ENCODE data around the gene PAK5. TPM values are rescaled to one million over a fixed set of nuclear protein-coding genes. Genes with fewer than 3 reads are reported as not detected.

PAK5 gene
- total and polyA plus RNA-seq, 9 of the 15 experiments (the other 6 are each of a cell fraction or from before 2014, with no cell fraction given) = not detected

- H3K9me1 ChIP-seq (ENCODE audit: control insufficient read depth, insufficient read depth, low read length) = no peaks in the 10 kb centered on the region
- no TSS peak for BruUV-seq (replicated peaks)
- ATAC-seq (no peak), DNase-seq (ENCODE audit: extremely low read depth in 1 of 4, low spot score in 3 of 4) (no peak), FAIRE-seq (no peak)
- H3K27ac ChIP-seq (ENCODE audit: extremely low read depth, low read depth, low read length) = no peak overlapping the region
- in situ Hi-C loops (cut with MboI) = no loop called here
- no peak overlapping the region for H3K4me2 ChIP-seq (ENCODE audit: insufficient read depth, low read length)
- no peak overlapping the region for H2AFZ ChIP-seq (ENCODE audit: low read depth, low read length)
- H3K79me2 ChIP-seq (ENCODE audit: control insufficient read depth, insufficient read depth, low read length) = no peaks in the 10 kb centered on the region
- intact Hi-C loops (cut with micrococcal nuclease) = no loop called here
- no peak overlapping the region for H3K4me3 ChIP-seq
- H3K9ac ChIP-seq (ENCODE audit: insufficient read depth in 1 of 2, low read depth in 2 of 2, low read length in 2 of 2) = no peak overlapping the region
- no peaks in the 10 kb centered on the region for H3K36me3 ChIP-seq (ENCODE audit: control insufficient read depth, insufficient read depth, low read length)
- no peaks in the 10 kb centered on the region for H3K9me3 ChIP-seq (replicated peaks; ENCODE audit: control insufficient read depth, insufficient read depth, low read depth, low read length)
- no peaks in the 10 kb centered on the region for H4K20me1 ChIP-seq (replicated peaks; ENCODE audit: control insufficient read depth, insufficient read depth, low read length)
- POLR2A ChIA-PET = interaction anchor here (0.7 to 1.3 kb wide), 2 partner anchors 16 to 484 kb away, joined by 3 read pairs; no protein-coding TSS in a partner anchor
- CTCF ChIA-PET (ENCODE audit: low intra/inter-chr PET ratio) = no interaction called here
- H3K4me1 ChIP-seq (replicated peaks in 1 of 2; ENCODE audit: control insufficient read depth in 2 of 2, insufficient read depth in 2 of 2, low read length in 2 of 2) = no peaks in the 10 kb centered on the region
- no peaks in the 10 kb centered on the region; a peak in 1 of 5 replicates for H3K27me3 ChIP-seq (ENCODE audit: control insufficient read depth in 2 of 2, insufficient read depth in 2 of 2, low read length in 2 of 2)
- WGBS (ENCODE audit: insufficient coverage, low coverage, missing lambda C conversion rate) = 14% methylated on average over 15 of the region's 38 CpGs
- no peak for TF ChIP-seq U2AF2 (optimal IDR thresholded peaks at IDR 0.05; ENCODE audit: low read depth, low read length)
- no peak for TF ChIP-seq ZFP30 (CRISPR knock-in tag; IDR thresholded peaks at IDR 0.05; ENCODE audit: borderline replicate concordance)
- TF ChIP-seq SRF (CRISPR knock-in tag; IDR thresholded peaks at IDR 0.05) = no peak
- TF ChIP-seq NCOA6 (IDR thresholded peaks at IDR 0.05) = no peak
- TF ChIP-seq NONO (IDR thresholded peaks at IDR 0.05; ENCODE audit: low read depth in 2 of 2, low read length in 1 of 2) = no peak
- TF ChIP-seq MLLT1 (IDR thresholded peaks at IDR 0.05) = no peak
- no peak for TF ChIP-seq ZNF316 (IDR thresholded peaks at IDR 0.05)
- no peak for TF ChIP-seq ILF3 (IDR thresholded peaks at IDR 0.05; ENCODE audit: borderline replicate concordance)
- TF ChIP-seq ILK (tag; IDR thresholded peaks at IDR 0.05; ENCODE audit: borderline replicate concordance, low read depth) = no peak
- TF ChIP-seq ZNF398 (CRISPR knock-in tag; IDR thresholded peaks at IDR 0.05) = no peak
- no peak for TF ChIP-seq ZNF165 (CRISPR knock-in tag; IDR thresholded peaks at IDR 0.05; ENCODE audit: borderline replicate concordance)
- TF ChIP-seq ZFPM2 (CRISPR knock-in tag; IDR thresholded peaks at IDR 0.05) = no peak
- no peak for TF ChIP-seq ZBTB12 (CRISPR knock-in tag; IDR thresholded peaks at IDR 0.05)
- TF ChIP-seq STAT5A (IDR thresholded peaks at IDR 0.05; ENCODE audit: borderline replicate concordance, low read length) = no peak
- no peak for TF ChIP-seq ZNF280B (CRISPR knock-in tag; IDR thresholded peaks at IDR 0.05)
- no peak for TF ChIP-seq STAT5B (CRISPR knock-in tag; IDR thresholded peaks at IDR 0.05)
These were observed 323.1 kb downstream of the PAK5 start for GRCh38 chr20:9515741-9516233.
